ENCODE results near the gene BHLHE23.

DNA sequence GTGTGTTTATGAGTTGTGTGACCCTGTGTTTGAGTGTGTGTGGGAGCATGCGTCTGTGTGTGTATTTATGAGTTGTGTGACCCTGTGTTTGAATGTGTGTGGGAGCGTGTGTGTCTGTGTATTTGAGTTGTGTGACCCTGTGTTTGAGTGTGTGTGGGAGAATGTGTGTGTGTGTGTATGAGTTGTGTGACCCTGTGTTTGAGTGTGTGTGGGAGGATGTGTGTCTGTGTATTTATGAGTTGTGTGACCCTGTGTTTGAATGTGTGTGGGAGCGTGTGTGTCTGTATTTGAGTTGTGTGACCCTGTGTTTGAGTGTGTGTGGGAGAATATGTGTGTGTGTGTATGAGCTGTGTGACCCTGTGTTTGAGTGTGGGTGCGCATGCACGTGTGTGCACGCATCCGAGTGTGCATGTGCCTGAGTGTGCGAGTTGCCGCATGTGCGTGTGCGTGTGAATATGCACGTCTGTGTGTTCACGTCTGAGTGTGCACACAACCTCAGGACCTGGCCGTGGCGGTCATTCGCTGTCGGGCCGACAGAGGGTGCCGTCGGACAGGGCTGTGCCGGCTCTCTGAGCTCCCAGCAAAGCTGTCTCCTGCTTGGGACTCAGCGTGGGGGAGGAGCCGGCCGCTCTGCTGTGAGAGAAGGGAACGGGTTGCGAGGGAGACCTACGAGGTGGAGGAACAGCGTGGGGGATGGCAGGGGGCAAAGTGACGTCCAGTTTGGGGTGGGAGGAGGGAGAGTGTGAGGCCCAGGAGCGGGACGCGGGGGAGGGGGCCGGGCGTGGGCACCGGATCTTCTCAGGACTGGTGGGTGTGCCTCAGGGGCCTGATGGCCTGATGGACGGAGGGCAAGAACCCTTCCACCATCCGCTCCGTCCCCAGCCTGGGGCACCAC, 34.6 kb downstream of the BHLHE23 start:
- no peak for TF ChIP-seq EZH2 (IDR thresholded peaks at IDR 0.05; ENCODE audit: borderline replicate concordance, low read depth, low read length, severe bottlenecking)
- peak; percentile 99 for TF ChIP-seq CTCF (IDR thresholded peaks at IDR 0.05; ENCODE audit: borderline replicate concordance, extremely low read depth, low read length, poor library complexity, severe bottlenecking)
